HepG2 (cell line): ENCODE results near the gene IGF2BP3. TPM values are rescaled to one million over a fixed set of nuclear protein-coding genes. Genes with fewer than 3 reads are reported as not detected.
A peak's percentile ranks its signal among the peaks of the same experiment; 100 is the strongest.

ENCODE experiments used
- HBP1 ChIP-seq: IDR thresholded peaks from 2 replicates; pipeline ENCODE4 v1.6.1; 2016; ENCODE audit warnings: low read depth, control low read depth
- HNRNPL ChIP-seq: fragments of 200-400 bp; formaldehyde crosslinking; IDR thresholded peaks from 2 replicates; pipeline ENCODE4 v1.6.1; 2017; ENCODE audit warnings: mild to moderate bottlenecking, low read depth, low read length
- IKZF5 ChIP-seq: IDR thresholded peaks from 2 replicates; pipeline ENCODE4 v1.6.1; 2018; ENCODE audit warnings: missing genetic modification reagents, mild to moderate bottlenecking, missing compliant biosample characterization
- MTF1 ChIP-seq: sonication (generic); formaldehyde crosslinking; IDR thresholded peaks from 2 replicates; pipeline ENCODE4 v1.5.0; 2020; ENCODE audit warnings: missing genetic modification reagents
- MYC ChIP-seq: sonication (generic); formaldehyde crosslinking; IDR thresholded peaks from 2 replicates; pipeline ENCODE4 v1.9.0; 2021; ENCODE audit warnings: missing genetic modification reagents, borderline replicate concordance
- POLR2G ChIP-seq: fragments of 200-400 bp; formaldehyde crosslinking; IDR thresholded peaks from 2 replicates; pipeline ENCODE4 v1.6.1; 2018; ENCODE audit warnings: mild to moderate bottlenecking, low read depth, low read length, moderate library complexity
- TFAP4 ChIP-seq: sonication (generic); IDR thresholded peaks from 2 replicates; pipeline ENCODE4 v1.6.1; 2016; ENCODE audit warnings: low read depth, borderline replicate concordance
- YEATS4 ChIP-seq: sonication (generic); formaldehyde crosslinking; IDR thresholded peaks from 2 replicates; pipeline ENCODE4 v1.4.0; 2020; ENCODE audit warnings: missing genetic modification reagents, borderline replicate concordance
- ZFAT ChIP-seq: sonication (generic); formaldehyde crosslinking; conservative IDR thresholded peaks from 2 replicates; pipeline ENCODE4 v1.8.1; 2023; ENCODE audit warnings: missing genetic modification reagents, inconsistent platforms
- ZNF382 ChIP-seq: sonication (generic); formaldehyde crosslinking; IDR thresholded peaks from 2 replicates; pipeline ENCODE4 v1.5.0; 2020; ENCODE audit warnings: missing genetic modification reagents, mild to moderate bottlenecking, borderline replicate concordance
- ZNF614 ChIP-seq: IDR thresholded peaks from 2 replicates; pipeline ENCODE4 v1.6.1; 2018; ENCODE audit warnings: missing biosample characterization, missing genetic modification reagents, inconsistent platforms, borderline replicate concordance
- polyA plus RNA-seq, 8 experiments: library from polyadenylated mRNA; depleted of rRNA in 3 of 8; stranded (reverse) in 7 of 8; unstranded in 1 of 8; fragments of >200 nt; fragmentation: Illumina TruSeq in 4 of 8; extraction: Trizol in 4 of 8; gene quantifications; 2 replicates each; pipeline versions ENCODE4 v1.2.1 to v1.2.3, GENCODE V29; 2011 to 2016; ENCODE audit warnings: low read depth in 4 of 8, missing spikeins in 1 of 8, mixed read lengths in 1 of 8; ENCODE audit not compliant: insufficient read depth in 1 of 8
- total RNA-seq, 5 experiments: library from RNA; depleted of rRNA; stranded (reverse); fragments of >200 nt; fragmentation: Illumina TruSeq; extraction: Trizol; gene quantifications; 2 replicates each; pipeline ENCODE4 v1.2.3, GENCODE V29; 2016; ENCODE audit warnings: low read depth in 1 of 5
- TF ChIP-seq, protein P1 (sequence below): sonication (generic); formaldehyde crosslinking; IDR thresholded peaks from 2 replicates; pipeline ENCODE4 v1.4.0; 2020; ENCODE audit warnings: missing genetic modification reagents
- TF ChIP-seq, protein P2 (sequence below), 2 experiments: fragments of 450-650 bp in 1 of 2; sonication (generic) in 1 of 2; formaldehyde crosslinking in 1 of 2; IDR thresholded peaks; 2 replicates each; pipeline versions ENCODE4 v1.6.1 to v1.8.0; 2016 to 2022; ENCODE audit warnings: antibody characterized with exemption in 1 of 2, mild to moderate bottlenecking in 1 of 2, missing genetic modification reagents in 1 of 2

Gene IGF2BP3
- total and polyA plus RNA-seq, 2 of the 13 experiments (the other 11 are each of a cell fraction or from before 2014, with no cell fraction given): 37.7 to 39.5 TPM

DNA sequence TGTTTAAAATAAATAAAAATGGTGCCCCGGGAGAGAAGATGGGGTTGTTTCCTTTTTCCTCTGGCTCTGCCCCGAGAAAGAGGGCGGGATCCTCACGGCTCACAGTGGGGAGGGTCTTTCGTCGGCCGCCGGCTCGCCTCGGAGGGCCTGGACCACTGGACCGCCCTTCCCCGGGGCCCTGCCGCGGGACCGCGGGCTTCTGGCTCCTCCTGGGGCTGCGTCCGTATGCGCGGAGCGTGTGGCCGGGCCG, 3.5 kb upstream of the IGF2BP3 start (continued):
- TF ChIP-seq IKZF5 (CRISPR knock-in tag) (no peak), HNRNPL (0 out of 2 replicates have a peak, but pooled peaks have one; percentile 11), HBP1 (no peak), MTF1 (CRISPR knock-in tag) (0 out of 2 replicates have a peak, but pooled peaks have one; percentile 23), ZFAT (no peak), YEATS4 (CRISPR knock-in tag) (no peak), MYC (CRISPR knock-in tag) (no peak), ZNF614 (no peak; the same call in 1 of the 2 replicates), ZNF382 (CRISPR knock-in tag) (no peak), POLR2G (peak; percentile 74; the same call in 1 of the 2 replicates), TFAP4 (no peak)
- TF ChIP-seq, protein P1, sequence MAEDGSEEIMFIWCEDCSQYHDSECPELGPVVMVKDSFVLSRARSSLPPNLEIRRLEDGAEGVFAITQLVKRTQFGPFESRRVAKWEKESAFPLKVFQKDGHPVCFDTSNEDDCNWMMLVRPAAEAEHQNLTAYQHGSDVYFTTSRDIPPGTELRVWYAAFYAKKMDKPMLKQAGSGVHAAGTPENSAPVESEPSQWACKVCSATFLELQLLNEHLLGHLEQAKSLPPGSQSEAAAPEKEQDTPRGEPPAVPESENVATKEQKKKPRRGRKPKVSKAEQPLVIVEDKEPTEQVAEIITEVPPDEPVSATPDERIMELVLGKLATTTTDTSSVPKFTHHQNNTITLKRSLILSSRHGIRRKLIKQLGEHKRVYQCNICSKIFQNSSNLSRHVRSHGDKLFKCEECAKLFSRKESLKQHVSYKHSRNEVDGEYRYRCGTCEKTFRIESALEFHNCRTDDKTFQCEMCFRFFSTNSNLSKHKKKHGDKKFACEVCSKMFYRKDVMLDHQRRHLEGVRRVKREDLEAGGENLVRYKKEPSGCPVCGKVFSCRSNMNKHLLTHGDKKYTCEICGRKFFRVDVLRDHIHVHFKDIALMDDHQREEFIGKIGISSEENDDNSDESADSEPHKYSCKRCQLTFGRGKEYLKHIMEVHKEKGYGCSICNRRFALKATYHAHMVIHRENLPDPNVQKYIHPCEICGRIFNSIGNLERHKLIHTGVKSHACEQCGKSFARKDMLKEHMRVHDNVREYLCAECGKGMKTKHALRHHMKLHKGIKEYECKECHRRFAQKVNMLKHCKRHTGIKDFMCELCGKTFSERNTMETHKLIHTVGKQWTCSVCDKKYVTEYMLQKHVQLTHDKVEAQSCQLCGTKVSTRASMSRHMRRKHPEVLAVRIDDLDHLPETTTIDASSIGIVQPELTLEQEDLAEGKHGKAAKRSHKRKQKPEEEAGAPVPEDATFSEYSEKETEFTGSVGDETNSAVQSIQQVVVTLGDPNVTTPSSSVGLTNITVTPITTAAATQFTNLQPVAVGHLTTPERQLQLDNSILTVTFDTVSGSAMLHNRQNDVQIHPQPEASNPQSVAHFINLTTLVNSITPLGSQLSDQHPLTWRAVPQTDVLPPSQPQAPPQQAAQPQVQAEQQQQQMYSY (CRISPR knock-in tag): 0 out of 2 replicates have a peak, but pooled peaks have one; percentile 30
- TF ChIP-seq, protein P2, sequence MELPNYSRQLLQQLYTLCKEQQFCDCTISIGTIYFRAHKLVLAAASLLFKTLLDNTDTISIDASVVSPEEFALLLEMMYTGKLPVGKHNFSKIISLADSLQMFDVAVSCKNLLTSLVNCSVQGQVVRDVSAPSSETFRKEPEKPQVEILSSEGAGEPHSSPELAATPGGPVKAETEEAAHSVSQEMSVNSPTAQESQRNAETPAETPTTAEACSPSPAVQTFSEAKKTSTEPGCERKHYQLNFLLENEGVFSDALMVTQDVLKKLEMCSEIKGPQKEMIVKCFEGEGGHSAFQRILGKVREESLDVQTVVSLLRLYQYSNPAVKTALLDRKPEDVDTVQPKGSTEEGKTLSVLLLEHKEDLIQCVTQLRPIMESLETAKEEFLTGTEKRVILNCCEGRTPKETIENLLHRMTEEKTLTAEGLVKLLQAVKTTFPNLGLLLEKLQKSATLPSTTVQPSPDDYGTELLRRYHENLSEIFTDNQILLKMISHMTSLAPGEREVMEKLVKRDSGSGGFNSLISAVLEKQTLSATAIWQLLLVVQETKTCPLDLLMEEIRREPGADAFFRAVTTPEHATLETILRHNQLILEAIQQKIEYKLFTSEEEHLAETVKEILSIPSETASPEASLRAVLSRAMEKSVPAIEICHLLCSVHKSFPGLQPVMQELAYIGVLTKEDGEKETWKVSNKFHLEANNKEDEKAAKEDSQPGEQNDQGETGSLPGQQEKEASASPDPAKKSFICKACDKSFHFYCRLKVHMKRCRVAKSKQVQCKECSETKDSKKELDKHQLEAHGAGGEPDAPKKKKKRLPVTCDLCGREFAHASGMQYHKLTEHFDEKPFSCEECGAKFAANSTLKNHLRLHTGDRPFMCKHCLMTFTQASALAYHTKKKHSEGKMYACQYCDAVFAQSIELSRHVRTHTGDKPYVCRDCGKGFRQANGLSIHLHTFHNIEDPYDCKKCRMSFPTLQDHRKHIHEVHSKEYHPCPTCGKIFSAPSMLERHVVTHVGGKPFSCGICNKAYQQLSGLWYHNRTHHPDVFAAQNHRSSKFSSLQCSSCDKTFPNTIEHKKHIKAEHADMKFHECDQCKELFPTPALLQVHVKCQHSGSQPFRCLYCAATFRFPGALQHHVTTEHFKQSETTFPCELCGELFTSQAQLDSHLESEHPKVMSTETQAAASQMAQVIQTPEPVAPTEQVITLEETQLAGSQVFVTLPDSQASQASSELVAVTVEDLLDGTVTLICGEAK (IDR thresholded peaks at IDR 0.05): no peak
- TF ChIP-seq, protein P2 (CRISPR knock-in tag; IDR thresholded peaks at IDR 0.05): 0 out of 2 replicates have a peak, but pooled peaks have one; percentile 3
